Upper lobe of left lung (tissue), 6 donors: ENCODE results near the gene SYCP3. TPM values are rescaled to one million over a fixed set of nuclear protein-coding genes. Genes with fewer than 3 reads are reported as not detected.

ENCODE experiments used
- ATAC-seq, 2 donors: fragments of 200-7000 bp; cut with Tn5 transposase; one replicate each; pipeline ENCODE4 v1.9.1; 2022; ENCODE audit warnings: mild to moderate bottlenecking in 2 of 2, moderate library complexity in 2 of 2; ENCODE audit not compliant: low FRiP score in 2 of 2
- DNase-seq, 2 donors: peaks; one replicate each; pipeline ENCODE4 v3.0.0-alpha.2; 2019 to 2020
- H3K27ac ChIP-seq, 4 donors: fragments of 200-600 bp; sonication (generic); one replicate each; pipeline ENCODE4 v1.5.1; 2016 to 2019
- H3K27me3 ChIP-seq, 4 donors: fragments of 200-600 bp; sonication (generic); one replicate each; pipeline ENCODE4 v1.5.1; 2017 to 2019
- H3K36me3 ChIP-seq, 4 donors: fragments of 200-600 bp; sonication (generic); one replicate each; pipeline ENCODE4 v1.5.1; 2016 to 2019
- H3K4me1 ChIP-seq, 4 donors: fragments of 200-600 bp; sonication (generic); one replicate each; pipeline ENCODE4 v1.5.1; 2018 to 2019
- H3K4me3 ChIP-seq, 4 donors: fragments of 200-600 bp; sonication (generic); one replicate each; pipeline ENCODE4 v1.5.1; 2017 to 2019; ENCODE audit warnings: mild to moderate bottlenecking in 2 of 4, moderate library complexity in 1 of 4
- H3K9me3 ChIP-seq, 4 donors: fragments of 200-600 bp; sonication (generic); one replicate each; pipeline ENCODE4 v1.5.1; 2018 to 2019
- CTCF ChIP-seq, 6 experiments: fragments of 450-650 bp in 4 of 6; fragments of 200-600 bp in 2 of 6; sonication (generic) in 2 of 6; IDR thresholded peaks; one replicate each; pipeline ENCODE4 v1.5.1; 2016 to 2019; ENCODE audit warnings: antibody characterized with exemption in 6 of 6
- EP300 ChIP-seq, 4 donors: sonication (generic); formaldehyde crosslinking; IDR thresholded peaks; one replicate each; pipeline ENCODE4 v1.5.1; 2017; ENCODE audit warnings: antibody characterized with exemption in 4 of 4, control low read depth in 2 of 4
- POLR2A ChIP-seq, 4 donors: fragments of 450-650 bp; IDR thresholded peaks; one replicate each; pipeline ENCODE4 v1.5.1; 2016 to 2017; ENCODE audit warnings: antibody characterized with exemption in 4 of 4, mild to moderate bottlenecking in 2 of 4
- POLR2AphosphoS5 ChIP-seq, 2 donors: sonication (generic); formaldehyde crosslinking; IDR thresholded peaks; one replicate each; pipeline ENCODE4 v1.5.1; 2017; ENCODE audit warnings: antibody characterized with exemption in 2 of 2
- WGBS, 2 donors: methylation state at CpG; one replicate each; pipeline ENCODE4 v1.1.5; 2017 to 2018; 5-methylcytosine and 5-hydroxymethylcytosine counted together
- total RNA-seq, 6 donors: library from RNA; depleted of rRNA in 4 of 6; stranded (reverse); fragments of >200 nt in 4 of 6; gene quantifications; one replicate each; pipeline versions ENCODE4 v1.1.0 to v1.2.1, GENCODE V29; 2016 to 2021
- donor health status: DM: no; HTN: no; CAD: no; lungs with moderate emphysema.
- donor health status: DM: no; HTN: yes; CAD: no; lungs with severe emphysema.

The SYCP3 gene
- total RNA-seq, 6 donors from 2014 or later = 0.13 to 1.3 (median 0.30) TPM; not detected in 3

GRCh38 chr12:101764051-101764792 is 25.0 kb upstream of the SYCP3 start:
- Histone ChIP-seq H3K27ac (no peak overlapping the region), H3K36me3 (peaks cover 2 to 45% (median 8%) of the 10 kb centered on the region in 4 donors), H3K4me3 (no peak overlapping the region), H3K9me3 (no peaks in the 10 kb centered on the region), H3K4me1 (peaks cover 0 to 11% (median 0%) of the 10 kb centered on the region in 4 donors), H3K27me3 (no peaks in the 10 kb centered on the region)
- DNase-seq (no peak), ATAC-seq (no peak)
- TF ChIP-seq EP300 (IDR thresholded peaks at IDR 0.05) (no peak), POLR2AphosphoS5 (IDR thresholded peaks at IDR 0.05) (no peak), CTCF (IDR thresholded peaks at IDR 0.05) (no peak), POLR2A (IDR thresholded peaks at IDR 0.05) (no peak)
- 64 to 76% methylated on average over 5 of the region's 5 CpGs for WGBS, 2 donors

GRCh38 chr12:101763246-101763931 is 24.1 kb upstream of the SYCP3 start:
- peak overlapping the region in 2 of 4 donors; percentile 8 to 37 for H3K27ac ChIP-seq
- 72 to 78% methylated on average over 6 of the region's 6 CpGs for WGBS, 2 donors
- TF ChIP-seq EP300 (IDR thresholded peaks at IDR 0.05) = no peak
- TF ChIP-seq POLR2AphosphoS5 (IDR thresholded peaks at IDR 0.05) = no peak
- TF ChIP-seq POLR2A (IDR thresholded peaks at IDR 0.05) = no peak
- no peak for TF ChIP-seq CTCF (IDR thresholded peaks at IDR 0.05)
- ATAC-seq (peak; percentile 77 to 81), DNase-seq (no peak)
- H3K9me3 ChIP-seq = no peaks in the 10 kb centered on the region
- H3K36me3 ChIP-seq = peaks cover 2 to 44% (median 7%) of the 10 kb centered on the region in 4 donors
- no peak overlapping the region for H3K4me3 ChIP-seq
- H3K4me1 ChIP-seq = peaks cover 0 to 11% (median 0%) of the 10 kb centered on the region in 4 donors
- H3K27me3 ChIP-seq = no peaks in the 10 kb centered on the region

GRCh38 chr12:101761781-101762180 is 22.5 kb upstream of the SYCP3 start:
- Histone ChIP-seq H3K27ac (no peak overlapping the region), H3K4me1 (peaks cover 0 to 11% (median 0%) of the 10 kb centered on the region in 4 donors), H3K27me3 (no peaks in the 10 kb centered on the region), H3K36me3 (peaks cover 2 to 47% (median 11%) of the 10 kb centered on the region in 4 donors), H3K9me3 (no peaks in the 10 kb centered on the region), H3K4me3 (no peak overlapping the region)
- DNase-seq (no peak), ATAC-seq (no peak)
- TF ChIP-seq POLR2A (IDR thresholded peaks at IDR 0.05) (no peak), POLR2AphosphoS5 (IDR thresholded peaks at IDR 0.05) (no peak), CTCF (IDR thresholded peaks at IDR 0.05) (no peak), EP300 (IDR thresholded peaks at IDR 0.05) (no peak)
- WGBS, 2 donors = 86 to 89% methylated on average over 4 of the region's 4 CpGs

GRCh38 chr12:101761350-101761749 is 22.1 kb upstream of the SYCP3 start:
- TF ChIP-seq POLR2A (IDR thresholded peaks at IDR 0.05) (no peak), EP300 (IDR thresholded peaks at IDR 0.05) (peak in 1 of 4 donors; percentile 71)
- ATAC-seq (no peak), DNase-seq (no peak)
- H3K4me1 ChIP-seq = peaks cover 0 to 11% (median 0%) of the 10 kb centered on the region in 4 donors
- 47 to 54% methylated on average over 5 of the region's 5 CpGs for WGBS, 2 donors
- H3K4me3 ChIP-seq = no peak overlapping the region
- peaks cover 2 to 48% (median 10%) of the 10 kb centered on the region in 4 donors for H3K36me3 ChIP-seq
- no peaks in the 10 kb centered on the region for H3K27me3 ChIP-seq
- no peaks in the 10 kb centered on the region for H3K9me3 ChIP-seq
- H3K27ac ChIP-seq = peak overlapping the region in 1 of 4 donors; percentile 8

- H3K9me3 ChIP-seq = no peaks in the 10 kb centered on the region
- H3K27me3 ChIP-seq = no peaks in the 10 kb centered on the region
- no peak overlapping the region for H3K4me3 ChIP-seq
- ATAC-seq (peak in 1 of 2 donors; percentile 66), DNase-seq (no peak)
- 60 to 61% methylated on average over 5 of the region's 5 CpGs for WGBS, 2 donors
- peaks cover 0 to 11% (median 0%) of the 10 kb centered on the region in 4 donors for H3K4me1 ChIP-seq
- no peak overlapping the region for H3K27ac ChIP-seq
- no peak for TF ChIP-seq POLR2A (IDR thresholded peaks at IDR 0.05)
- TF ChIP-seq CTCF (IDR thresholded peaks at IDR 0.05) = peak; percentile 53 to 71 (median 65)
- peaks cover 2 to 59% (median 10%) of the 10 kb centered on the region in 4 donors for H3K36me3 ChIP-seq
Observed at GRCh38 chr12:101759396-101760047, 20.3 kb upstream of the SYCP3 start.
